ENCODE measurements around the gene PSMC5.
A peak's percentile ranks its signal among the peaks of the same experiment; 100 is the strongest.
"Not testable (repeated sequence)": the region's sequence is repeated elsewhere in the genome, so short reads cannot be mapped to it uniquely, and the experiment has no call there.

Gene PSMC5

GRCh38 chr17:63838631-63839171 is 11.5 kb downstream of the PSMC5 start:
- no peak for DNase-seq (ENCODE audit: low read depth in 2 of 2)

GRCh38 chr17:63840591-63841349 is 13.5 kb downstream of the PSMC5 start:
- no peak for DNase-seq (ENCODE audit: low read depth in 2 of 2)

DNA sequence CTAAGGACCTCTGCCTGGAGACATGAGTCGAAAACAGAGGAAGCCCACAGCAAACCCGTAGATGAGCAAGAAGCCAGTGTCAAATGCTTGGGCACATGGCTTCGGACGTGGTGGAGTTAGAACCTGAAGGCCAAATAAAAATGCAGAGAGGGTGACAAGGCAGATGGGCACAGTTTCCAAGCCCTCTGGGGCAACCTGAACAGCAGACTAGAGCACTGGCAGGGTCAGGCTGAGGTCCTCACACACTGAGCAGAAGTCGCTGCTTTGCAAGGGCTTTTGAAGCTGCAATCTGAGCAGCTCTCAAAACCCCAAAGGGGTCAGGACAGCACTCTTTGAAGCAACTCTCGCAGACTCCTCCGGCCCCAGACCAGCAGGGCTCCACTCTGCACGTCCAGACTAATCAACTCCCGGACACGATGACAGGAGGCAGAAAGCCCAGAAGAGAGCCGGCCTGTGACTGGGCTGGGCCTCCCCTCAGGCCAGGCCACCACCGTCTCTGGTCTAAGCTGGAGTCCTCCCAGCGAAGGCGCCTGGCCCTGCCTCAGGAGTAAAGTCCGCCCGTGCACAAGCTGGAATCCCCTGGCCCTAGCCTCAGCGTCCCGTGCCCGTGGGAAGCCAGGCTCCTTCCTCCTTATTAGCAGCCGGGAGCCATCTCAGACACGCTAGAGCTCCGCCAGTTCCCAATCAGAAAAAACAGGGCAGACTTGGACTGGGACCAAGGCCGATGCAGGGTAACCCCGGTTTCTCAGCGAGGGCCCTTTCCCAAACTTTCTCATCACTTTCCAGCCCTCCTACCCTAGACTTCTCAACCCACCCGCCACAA is 14.3 kb downstream of the PSMC5 start:
- no peak for DNase-seq (ENCODE audit: low read depth in 2 of 2)

DNA sequence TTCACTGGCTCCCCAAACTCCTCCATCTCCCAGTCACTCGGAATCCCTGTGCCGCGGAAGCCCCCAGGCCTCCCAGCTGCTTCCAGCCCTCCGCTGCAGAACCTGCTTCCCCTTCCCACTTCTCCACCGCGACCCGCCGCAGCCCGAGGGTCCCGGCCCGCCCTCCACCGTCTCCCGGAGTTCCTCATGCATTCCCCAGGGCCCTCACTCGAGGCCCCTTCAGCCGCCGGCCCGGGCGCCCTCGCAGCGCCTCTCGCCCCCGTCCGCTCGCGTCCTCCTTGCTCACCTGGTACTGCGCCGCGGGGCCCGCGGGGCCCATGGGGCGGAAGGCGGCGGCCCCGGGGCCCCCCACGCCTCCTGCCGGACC is 14.9 kb downstream of the PSMC5 start:
- DNase-seq (ENCODE audit: low read depth in 2 of 2), result no peak

DNA sequence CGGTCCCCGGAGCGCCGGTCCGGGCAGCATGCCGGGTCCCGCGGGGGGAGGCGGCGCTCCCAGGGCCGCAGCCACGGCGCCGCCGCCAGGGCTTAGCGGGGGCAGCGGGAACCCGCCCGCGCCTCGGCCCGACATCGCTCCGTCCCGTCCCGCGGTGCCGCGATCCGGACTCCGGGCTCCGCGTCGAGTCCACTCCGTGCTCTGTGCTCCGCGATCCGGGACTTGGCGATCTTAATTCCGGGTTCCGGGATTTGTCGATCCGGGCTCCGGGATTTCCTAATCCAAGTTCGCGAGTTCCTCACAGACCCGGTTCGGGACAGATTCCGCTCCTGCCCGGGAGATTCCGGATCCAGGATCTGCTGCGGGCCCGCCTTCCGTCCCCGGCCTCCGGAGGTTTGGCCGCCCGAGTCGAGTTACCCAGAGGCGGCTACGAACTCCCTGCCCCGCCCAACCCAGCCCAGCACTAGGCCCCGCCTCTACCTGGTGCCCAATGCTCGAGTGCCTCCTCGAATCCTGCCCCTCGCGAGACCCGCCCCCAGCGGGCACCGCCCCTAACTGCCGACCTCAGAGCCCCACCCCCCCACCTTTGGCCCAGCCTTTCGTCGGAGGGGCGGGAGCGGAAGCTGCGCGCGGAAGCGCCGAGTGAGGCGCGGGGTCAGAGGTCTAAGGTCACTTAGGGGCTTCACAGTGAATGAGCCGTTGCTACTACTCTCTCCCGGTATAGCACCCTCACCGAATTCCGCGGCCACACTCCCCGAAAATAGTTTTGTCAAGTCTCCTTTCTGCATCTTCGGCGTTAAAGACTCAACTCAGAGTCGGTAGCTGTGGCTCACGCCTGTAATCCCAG is 15.5 kb downstream of the PSMC5 start, which contains the start of gene SMARCD2:
TSS of gene SMARCD2 (minus strand) at position 146 of the 847 bp plus-strand sequence. CDS start at position 135, 11 bp downstream.
- peak; percentile 98 for DNase-seq (ENCODE audit: low read depth in 2 of 2)

- not testable (repeated sequence) for DNase-seq (ENCODE audit: low read depth in 2 of 2)
Observed at GRCh38 chr17:63843387-63843888, 16.2 kb downstream of the PSMC5 start.

- DNase-seq (ENCODE audit: low read depth in 2 of 2), result no peak
Observed at GRCh38 chr17:63843910-63844677, 16.9 kb downstream of the PSMC5 start.

GRCh38 chr17:63845509-63845908 is 18.3 kb downstream of the PSMC5 start:
- DNase-seq (ENCODE audit: low read depth in 2 of 2), result no peak

DNA sequence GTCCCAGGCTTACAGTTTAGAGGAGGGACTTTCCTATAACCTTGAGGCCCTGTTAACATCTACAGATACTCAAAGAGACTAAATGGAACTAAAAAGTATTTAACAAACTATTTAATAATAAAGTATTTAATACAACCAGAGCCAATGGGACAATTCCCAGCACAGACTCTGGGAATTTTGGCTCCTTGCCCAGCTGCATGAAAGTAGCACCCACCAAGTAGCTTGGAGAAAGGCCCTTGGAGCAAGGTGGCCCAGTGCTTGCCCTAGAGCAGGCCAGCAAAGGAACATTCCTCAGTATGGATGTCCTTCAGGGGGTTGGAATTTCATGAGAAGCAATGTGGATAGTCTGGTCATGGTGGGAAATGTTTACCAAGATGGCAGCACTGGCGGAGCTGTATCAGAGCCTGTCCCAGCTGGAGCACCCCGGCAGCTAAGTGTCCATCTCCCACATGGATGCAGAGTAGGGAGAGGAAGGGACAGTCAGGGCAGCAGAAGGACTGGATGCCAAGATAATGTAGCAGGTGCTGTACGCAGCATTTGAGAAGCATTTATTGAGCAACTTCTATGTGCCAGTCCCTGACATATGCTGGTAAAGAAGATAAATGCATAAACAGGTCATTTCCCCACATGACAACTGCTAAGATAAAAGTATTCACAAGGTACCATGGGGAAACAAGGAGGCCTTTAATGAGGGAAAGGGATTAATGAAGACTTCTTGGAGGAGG is 20.5 kb downstream of the PSMC5 start:
- DNase-seq (ENCODE audit: low read depth in 2 of 2), result no peak

DNA sequence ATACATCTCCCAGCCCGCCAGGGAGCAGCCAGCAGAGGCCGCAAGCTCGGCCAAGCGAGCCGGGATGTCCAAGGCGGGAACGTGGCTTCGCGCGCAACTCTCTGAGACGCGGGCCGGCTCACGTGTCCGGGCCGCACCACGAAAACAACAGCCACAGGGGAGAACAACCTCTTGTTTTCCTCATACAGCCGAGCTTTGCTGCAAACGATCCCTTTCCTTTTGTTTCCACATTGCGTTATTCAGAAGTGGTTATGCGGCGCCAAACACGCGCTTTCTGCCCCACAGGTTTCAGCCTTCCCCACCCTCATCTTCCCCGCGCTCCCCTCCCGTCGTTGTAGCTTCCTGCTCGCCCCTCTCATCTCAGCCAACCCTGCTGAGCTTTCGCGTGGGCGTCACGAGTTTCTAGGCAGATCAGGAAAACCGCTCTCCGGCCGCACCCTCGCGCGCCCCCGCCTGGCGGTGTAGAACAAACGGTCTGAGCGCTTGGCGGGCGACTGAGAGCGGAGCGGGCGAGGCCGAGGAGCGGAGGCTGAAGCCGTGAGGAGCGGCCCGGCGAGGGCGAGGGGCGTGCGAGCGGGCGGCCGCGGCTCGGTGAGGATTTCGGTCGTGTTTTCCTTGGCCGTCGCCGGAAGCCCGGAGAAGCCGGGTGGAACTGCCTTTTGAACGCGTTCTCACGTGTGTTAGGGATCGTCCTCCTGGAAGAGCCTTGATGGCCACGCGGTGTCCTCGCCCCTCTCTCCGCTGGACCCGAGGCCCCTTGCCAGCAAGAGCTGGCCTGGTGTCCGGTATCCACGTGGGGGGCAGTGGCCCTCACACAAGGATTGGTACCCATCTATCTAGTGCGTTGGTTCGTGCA is 21.8 kb downstream of the PSMC5 start:
- peak; percentile 91 to 93 for DNase-seq (ENCODE audit: low read depth in 2 of 2)

DNA sequence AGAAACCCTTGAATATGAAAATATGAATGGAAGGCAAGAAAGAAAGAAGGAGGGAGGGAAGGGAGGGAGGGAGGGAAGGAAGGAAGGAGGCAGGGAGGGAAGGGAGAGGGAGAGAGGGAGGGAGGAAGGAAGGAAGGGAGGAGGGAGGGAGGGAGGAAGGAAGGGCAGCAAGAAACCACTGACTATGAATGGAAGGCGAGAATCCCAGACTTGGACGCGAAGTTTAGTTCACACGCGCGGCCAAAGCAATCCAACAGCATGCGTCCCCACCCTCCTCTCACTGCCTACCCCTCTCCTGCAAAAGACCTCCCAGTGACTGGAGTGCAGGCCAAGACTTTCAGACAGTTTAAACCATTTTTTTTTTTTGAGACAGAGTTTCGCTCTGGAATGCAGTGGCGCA is 23.2 kb downstream of the PSMC5 start:
- no peak for DNase-seq (ENCODE audit: low read depth in 2 of 2)

DNA sequence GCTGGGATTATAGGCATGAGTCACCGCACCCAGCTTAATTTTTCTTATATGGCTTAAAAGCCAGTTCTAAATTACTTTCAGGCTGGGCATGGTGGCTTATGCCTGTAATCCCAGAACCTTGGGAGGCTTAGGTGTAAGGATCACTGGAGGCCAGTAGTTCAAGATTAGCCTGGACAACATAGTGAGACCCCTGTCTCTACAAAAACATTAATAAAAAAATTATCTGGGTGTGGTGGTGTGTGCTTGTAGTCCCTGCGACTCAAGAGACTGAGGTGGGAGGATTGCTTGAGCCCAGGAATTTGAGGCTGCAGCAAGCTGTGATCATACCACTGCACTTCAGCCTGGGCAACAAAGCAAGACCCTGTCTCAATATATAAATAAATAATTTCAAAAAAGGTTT is 26.0 kb downstream of the PSMC5 start:
- no peak for DNase-seq (ENCODE audit: low read depth in 2 of 2)

DNA sequence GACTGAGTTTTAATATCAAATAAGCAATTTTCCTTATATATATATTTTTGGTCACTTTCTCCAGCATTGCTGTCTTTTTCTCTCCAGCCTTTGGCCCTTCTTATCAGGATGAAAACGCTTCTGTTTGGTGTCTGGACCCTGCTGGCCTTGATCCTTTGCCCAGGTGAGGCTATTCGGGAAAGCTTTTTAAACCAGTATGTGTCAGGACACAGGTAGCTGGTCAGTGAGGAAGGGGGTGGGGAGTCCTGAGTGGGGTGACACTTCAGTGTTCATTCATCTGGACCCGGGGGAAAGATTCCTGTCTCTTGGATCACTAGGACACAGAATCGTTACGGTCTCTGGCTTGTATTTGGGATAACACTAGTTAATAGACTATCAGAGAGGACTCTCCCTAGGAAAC is 27.5 kb downstream of the PSMC5 start:
- DNase-seq (ENCODE audit: low read depth in 2 of 2), result no peak

DNA sequence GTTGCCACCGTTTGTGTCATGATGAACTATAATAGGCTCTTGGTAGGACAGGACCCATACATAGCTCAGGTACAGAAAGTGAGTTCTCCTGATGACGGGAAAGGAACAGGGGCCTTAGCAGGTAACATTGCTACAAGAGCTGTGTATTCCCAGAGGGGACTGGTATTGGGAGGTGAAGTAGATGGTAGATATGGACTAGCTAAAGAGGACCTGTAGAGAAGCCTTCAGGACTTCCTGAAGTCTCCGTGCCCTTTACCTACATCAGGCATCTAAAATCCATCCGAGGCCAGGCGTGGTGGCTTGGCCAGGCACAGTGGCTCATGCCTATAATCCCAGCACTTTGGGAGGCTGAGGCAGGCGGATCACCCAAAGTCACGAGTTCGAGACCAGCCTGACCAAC is 28.0 kb downstream of the PSMC5 start:
- DNase-seq (ENCODE audit: low read depth in 2 of 2), result no peak

DNA sequence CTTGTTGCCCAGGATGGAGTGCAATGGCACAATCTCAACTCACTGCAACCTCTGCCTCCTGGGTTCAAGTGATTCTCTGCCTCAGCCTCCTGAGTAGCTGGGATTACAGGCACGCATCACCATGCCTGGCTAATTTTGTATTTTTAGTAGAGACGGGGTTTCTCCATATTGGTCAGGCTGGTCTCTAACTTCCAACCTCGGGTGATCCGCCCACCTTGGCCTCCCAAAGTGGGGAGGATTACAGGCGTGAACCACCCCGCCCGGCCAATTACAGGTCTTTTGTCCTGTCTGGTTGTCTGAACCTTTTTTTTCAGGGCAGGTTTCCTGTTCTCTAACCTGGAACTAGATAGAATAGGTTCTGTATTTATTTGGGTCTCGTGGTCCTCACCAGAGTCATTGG is 29.2 kb downstream of the PSMC5 start:
- DNase-seq (ENCODE audit: low read depth in 2 of 2), result not testable (repeated sequence)

DNA sequence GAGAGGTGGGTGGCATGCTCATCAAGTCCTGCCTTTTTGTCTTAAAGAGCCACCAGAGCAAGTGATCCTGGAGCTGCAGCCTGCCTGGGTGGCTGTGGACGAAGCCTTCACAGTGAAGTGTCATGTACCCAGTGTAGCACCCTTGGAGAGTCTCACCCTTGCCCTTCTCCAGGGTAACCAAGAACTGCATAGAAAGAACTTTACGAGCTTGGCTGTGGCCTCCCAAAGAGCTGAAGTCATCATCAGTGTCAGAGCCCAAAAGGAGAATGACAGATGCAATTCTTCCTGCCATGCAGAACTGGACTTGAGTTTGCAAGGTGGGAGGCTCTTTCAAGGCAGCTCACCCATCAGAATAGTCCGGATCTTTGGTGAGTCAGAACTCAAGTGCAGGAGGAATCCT is 32.0 kb downstream of the PSMC5 start:
- no peak for DNase-seq (ENCODE audit: low read depth in 2 of 2)

- not testable (repeated sequence) for DNase-seq (ENCODE audit: low read depth in 2 of 2)
Observed at GRCh38 chr17:63866625-63867024, 39.4 kb downstream of the PSMC5 start.

DNA sequence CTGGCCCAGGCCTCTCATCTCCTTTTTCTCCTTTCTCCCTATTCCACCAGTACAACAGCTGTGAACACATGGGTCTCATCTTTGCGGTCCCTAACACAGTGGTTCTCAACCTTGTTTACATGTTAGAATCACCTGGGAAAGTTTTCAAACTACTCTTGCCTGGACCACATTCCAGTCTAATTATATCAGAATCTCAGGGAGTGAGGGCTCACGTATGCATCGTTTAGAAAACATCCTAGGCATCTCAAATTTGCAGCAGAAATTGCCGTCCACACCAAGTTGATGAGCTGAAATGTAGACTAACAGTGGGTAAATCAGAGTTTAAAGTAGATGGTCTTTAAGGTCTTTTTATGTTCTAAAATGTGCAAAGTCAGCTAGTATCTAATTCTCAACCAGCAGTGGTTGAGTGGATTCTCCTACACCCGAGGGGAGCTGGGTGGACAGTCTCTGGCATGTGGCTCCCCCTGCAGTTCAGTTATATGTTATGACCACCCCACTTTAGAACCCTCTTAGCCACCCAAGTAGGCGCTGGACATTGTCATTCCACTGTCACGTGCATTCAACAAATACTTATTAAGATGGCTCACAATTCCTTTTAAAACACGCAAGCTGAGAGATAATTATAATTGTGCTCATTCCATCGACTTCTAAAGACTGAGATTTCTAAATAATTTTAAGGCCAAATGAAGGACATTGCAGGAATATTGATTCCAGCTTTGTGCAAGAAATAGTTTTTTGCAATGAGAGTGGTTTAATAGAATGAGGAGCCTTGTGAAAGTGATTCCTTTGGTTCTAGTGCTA is 42.5 kb downstream of the PSMC5 start:
- not testable (repeated sequence) for DNase-seq (ENCODE audit: low read depth in 2 of 2)
